ENCODE measurements around the gene OSBPL8.
"Not testable (repeated sequence)": the region's sequence is repeated elsewhere in the genome, so short reads cannot be mapped to it uniquely, and the experiment has no call there.

The OSBPL8 gene

GRCh38 chr12:76508128-76508980 is 51.2 kb downstream of the OSBPL8 start:
- no peak overlapping the region for H3K4me3 ChIP-seq (ENCODE audit: low read depth, low read length)
- TF ChIP-seq CTCF (IDR thresholded peaks at IDR 0.05; ENCODE audit: low read depth, low read length), result no peak

- no peak overlapping the region for H3K4me3 ChIP-seq (ENCODE audit: low read depth, low read length)
- no peak for TF ChIP-seq CTCF (IDR thresholded peaks at IDR 0.05; ENCODE audit: low read depth, low read length)
Measured at GRCh38 chr12:76506149-76506548, 53.4 kb downstream of the OSBPL8 start.

GRCh38 chr12:76505050-76505449 is 54.5 kb downstream of the OSBPL8 start:
- TF ChIP-seq CTCF (IDR thresholded peaks at IDR 0.05; ENCODE audit: low read depth, low read length), result no peak
- H3K4me3 ChIP-seq (ENCODE audit: low read depth, low read length), result no peak overlapping the region

DNA sequence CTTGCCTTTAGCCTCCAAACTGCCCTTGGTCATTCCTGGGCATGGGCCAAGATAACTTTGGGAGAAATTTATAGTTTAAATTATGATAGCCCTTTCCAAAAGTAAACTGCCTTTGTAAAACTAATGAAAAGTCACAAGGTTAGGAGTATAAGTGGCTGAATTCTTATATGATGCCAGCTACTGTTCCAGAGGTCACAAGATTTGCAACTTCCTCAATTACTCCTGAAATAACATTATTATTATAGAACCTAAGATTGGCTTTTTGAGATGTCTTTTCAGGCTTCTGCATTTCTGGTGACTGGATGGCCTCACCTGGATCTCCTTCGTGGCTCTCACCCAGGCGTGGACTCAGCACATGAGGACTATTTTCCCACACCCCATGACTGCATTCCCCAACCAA is 55.0 kb downstream of the OSBPL8 start:
- no peak overlapping the region for H3K4me3 ChIP-seq (ENCODE audit: low read depth, low read length)
- TF ChIP-seq CTCF (IDR thresholded peaks at IDR 0.05; ENCODE audit: low read depth, low read length), result no peak

- H3K4me3 ChIP-seq (ENCODE audit: low read depth, low read length), result no peak overlapping the region
- TF ChIP-seq CTCF (IDR thresholded peaks at IDR 0.05; ENCODE audit: low read depth, low read length), result no peak
Measured at GRCh38 chr12:76503957-76504356, 55.6 kb downstream of the OSBPL8 start.

- TF ChIP-seq CTCF (IDR thresholded peaks at IDR 0.05; ENCODE audit: low read depth, low read length), result no peak
- H3K4me3 ChIP-seq (ENCODE audit: low read depth, low read length), result no peak overlapping the region
Measured at GRCh38 chr12:76501390-76501789, 58.2 kb downstream of the OSBPL8 start.

DNA sequence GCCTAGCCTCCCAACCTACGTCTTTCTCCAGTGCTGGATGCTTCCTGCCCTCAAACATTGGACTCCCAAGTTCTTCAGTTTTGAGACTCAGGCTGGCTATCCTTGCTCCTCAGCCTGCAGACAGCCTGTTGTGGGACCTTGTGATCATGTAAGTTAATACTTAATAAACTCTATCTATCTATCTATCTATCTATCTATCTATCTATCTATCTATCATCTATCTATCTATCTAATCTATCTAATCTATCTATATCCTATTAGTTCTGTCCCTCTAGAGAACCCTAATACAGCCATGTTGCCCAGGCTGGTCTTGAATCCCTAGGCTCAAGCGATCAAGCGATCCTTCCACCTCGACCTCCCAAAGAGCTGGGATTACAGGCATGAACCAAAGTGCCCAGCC is 60.4 kb downstream of the OSBPL8 start:
- H3K4me3 ChIP-seq (ENCODE audit: low read depth, low read length), result not testable (repeated sequence)

GRCh38 chr12:76495556-76495955 is 64.0 kb downstream of the OSBPL8 start:
- no peak for TF ChIP-seq CTCF (IDR thresholded peaks at IDR 0.05; ENCODE audit: low read depth, low read length)
- H3K4me3 ChIP-seq (ENCODE audit: low read depth, low read length), result no peak overlapping the region
